A549 (cell line): ENCODE data around the gene SLC12A7.

ENCODE experiments used
- CBX2 ChIP-seq: fragments of 200-600 bp; sonication (generic); IDR thresholded peaks from 2 replicates; pipeline ENCODE4 v1.6.1; 2016; ENCODE audit warnings: low read depth, mild to moderate bottlenecking, borderline replicate concordance
- CEBPB ChIP-seq, 2 experiments: fragments of >200 bp in 1 of 2; sonication (Bioruptor Twin) in 1 of 2; formaldehyde crosslinking in 1 of 2; IDR thresholded peaks; 2 replicates each; pipeline ENCODE4 v1.6.1; 2012 to 2016
- EP300 ChIP-seq, 2 experiments: fragments of >200 bp; sonication (Bioruptor Twin); formaldehyde crosslinking; IDR thresholded peaks; 2 replicates in 1 of 2; 3 replicates in 1 of 2; pipeline ENCODE4 v1.6.1; 2016 to 2017
- FOSL2 ChIP-seq, 2 experiments: fragments of 450-650 bp in 1 of 2; fragments of >200 bp in 1 of 2; sonication (Bioruptor Twin) in 1 of 2; formaldehyde crosslinking; IDR thresholded peaks; 2 replicates each; pipeline versions ENCODE4 v1.5.0 to v1.6.1; 2016 to 2020; ENCODE audit warnings: mild to moderate bottlenecking in 1 of 2, moderate library complexity in 1 of 2
- JUNB ChIP-seq: fragments of >200 bp; sonication (Bioruptor Twin); formaldehyde crosslinking; IDR thresholded peaks from 2 replicates; pipeline ENCODE4 v1.6.1; 2016
- KDM5A ChIP-seq: fragments of 200-600 bp; sonication (generic); IDR thresholded peaks from 2 replicates; pipeline ENCODE4 v1.6.1; 2016; ENCODE audit warnings: antibody characterized with exemption, mild to moderate bottlenecking
- NR3C1 ChIP-seq: fragments of >200 bp; sonication (Bioruptor Twin); formaldehyde crosslinking; IDR thresholded peaks from 3 replicates; pipeline ENCODE4 v1.6.1; 2017
- POLR2A ChIP-seq: IDR thresholded peaks from 2 replicates; pipeline ENCODE4 v1.6.1; 2012; ENCODE audit warnings: mild to moderate bottlenecking, low read length
- RAD21 ChIP-seq, 2 experiments: fragments of >200 bp in 1 of 2; sonication (Bioruptor Twin) in 1 of 2; formaldehyde crosslinking in 1 of 2; IDR thresholded peaks in 1 of 2; conservative IDR thresholded peaks in 1 of 2; 2 replicates in 1 of 2; 3 replicates in 1 of 2; pipeline ENCODE4 v1.6.1; 2012 to 2018; ENCODE audit warnings: inconsistent platforms in 1 of 2
- ZC3H11A ChIP-seq: fragments of 450-650 bp; IDR thresholded peaks from 2 replicates; pipeline ENCODE4 v1.6.1; 2014; ENCODE audit warnings: antibody characterized with exemption, mild to moderate bottlenecking
- TF ChIP-seq, protein P1 (sequence below): fragments of >200 bp; sonication (Bioruptor Twin); formaldehyde crosslinking; IDR thresholded peaks from 3 replicates; pipeline ENCODE4 v1.5.1; 2016
- TF ChIP-seq, protein P2 (sequence below): fragments of 150-350 bp; IDR thresholded peaks from 2 replicates; pipeline ENCODE4 v1.6.1; 2014; ENCODE audit warnings: low read depth, mild to moderate bottlenecking, low read length
- TF ChIP-seq, protein P3 (sequence below): IDR thresholded peaks from 2 replicates; pipeline ENCODE4 v1.6.1; 2012

DNA sequence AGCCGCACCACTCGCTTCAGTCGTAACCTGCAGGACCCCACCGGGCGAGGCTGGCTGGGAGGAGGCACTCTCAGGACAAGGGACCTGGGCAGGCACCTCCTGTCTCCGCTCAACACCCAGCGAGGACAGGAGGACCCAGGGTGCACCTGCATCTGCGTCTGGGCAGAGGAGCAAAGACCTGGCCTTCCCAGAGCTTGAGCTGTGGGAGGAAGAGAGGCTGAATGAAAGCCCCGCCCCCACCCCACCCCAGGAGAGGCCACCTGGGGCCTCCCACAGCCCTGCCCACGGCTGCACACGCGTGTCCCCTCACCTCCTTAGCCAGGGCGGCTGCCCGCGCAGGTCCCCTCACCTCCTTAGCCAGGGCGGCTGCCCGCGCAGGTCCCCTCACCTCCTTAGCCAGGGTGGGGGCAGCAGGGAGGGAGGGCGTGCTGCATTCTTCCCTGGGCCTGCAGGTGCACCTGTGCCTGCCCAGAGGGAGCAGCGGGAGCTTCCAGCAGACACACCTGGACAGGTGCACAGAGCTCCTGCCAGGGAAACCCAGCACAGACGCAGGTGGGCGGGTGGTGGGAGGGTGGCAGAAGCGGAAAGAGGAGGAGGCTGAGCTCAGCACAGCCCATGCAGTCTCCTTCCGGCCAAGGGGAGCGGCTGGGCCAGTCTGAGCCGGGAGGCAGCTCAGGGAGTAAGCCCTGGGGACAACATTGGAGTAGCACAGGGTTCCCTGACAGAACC lies 18.5 kb upstream of the SLC12A7 start:
- TF ChIP-seq NR3C1 (no peak), ZC3H11A (no peak), CBX2 (no peak), RAD21 (conservative IDR thresholded peaks at IDR 0.05 in 1 of 2, IDR thresholded peaks at IDR 0.05 in 1 of 2) (no peak), JUNB (no peak), EP300 (IDR thresholded peaks at IDR 0.05) (no peak), KDM5A (no peak), POLR2A (no peak), FOSL2 (IDR thresholded peaks at IDR 0.05) (no peak), FOSL2 (CRISPR knock-in tag; IDR thresholded peaks at IDR 0.05) (no peak), CEBPB (IDR thresholded peaks at IDR 0.05) (no peak)
- TF ChIP-seq, protein P1, sequence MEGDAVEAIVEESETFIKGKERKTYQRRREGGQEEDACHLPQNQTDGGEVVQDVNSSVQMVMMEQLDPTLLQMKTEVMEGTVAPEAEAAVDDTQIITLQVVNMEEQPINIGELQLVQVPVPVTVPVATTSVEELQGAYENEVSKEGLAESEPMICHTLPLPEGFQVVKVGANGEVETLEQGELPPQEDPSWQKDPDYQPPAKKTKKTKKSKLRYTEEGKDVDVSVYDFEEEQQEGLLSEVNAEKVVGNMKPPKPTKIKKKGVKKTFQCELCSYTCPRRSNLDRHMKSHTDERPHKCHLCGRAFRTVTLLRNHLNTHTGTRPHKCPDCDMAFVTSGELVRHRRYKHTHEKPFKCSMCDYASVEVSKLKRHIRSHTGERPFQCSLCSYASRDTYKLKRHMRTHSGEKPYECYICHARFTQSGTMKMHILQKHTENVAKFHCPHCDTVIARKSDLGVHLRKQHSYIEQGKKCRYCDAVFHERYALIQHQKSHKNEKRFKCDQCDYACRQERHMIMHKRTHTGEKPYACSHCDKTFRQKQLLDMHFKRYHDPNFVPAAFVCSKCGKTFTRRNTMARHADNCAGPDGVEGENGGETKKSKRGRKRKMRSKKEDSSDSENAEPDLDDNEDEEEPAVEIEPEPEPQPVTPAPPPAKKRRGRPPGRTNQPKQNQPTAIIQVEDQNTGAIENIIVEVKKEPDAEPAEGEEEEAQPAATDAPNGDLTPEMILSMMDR, result no peak
- TF ChIP-seq, protein P2, sequence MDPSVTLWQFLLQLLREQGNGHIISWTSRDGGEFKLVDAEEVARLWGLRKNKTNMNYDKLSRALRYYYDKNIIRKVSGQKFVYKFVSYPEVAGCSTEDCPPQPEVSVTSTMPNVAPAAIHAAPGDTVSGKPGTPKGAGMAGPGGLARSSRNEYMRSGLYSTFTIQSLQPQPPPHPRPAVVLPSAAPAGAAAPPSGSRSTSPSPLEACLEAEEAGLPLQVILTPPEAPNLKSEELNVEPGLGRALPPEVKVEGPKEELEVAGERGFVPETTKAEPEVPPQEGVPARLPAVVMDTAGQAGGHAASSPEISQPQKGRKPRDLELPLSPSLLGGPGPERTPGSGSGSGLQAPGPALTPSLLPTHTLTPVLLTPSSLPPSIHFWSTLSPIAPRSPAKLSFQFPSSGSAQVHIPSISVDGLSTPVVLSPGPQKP, result no peak
- TF ChIP-seq, protein P3, sequence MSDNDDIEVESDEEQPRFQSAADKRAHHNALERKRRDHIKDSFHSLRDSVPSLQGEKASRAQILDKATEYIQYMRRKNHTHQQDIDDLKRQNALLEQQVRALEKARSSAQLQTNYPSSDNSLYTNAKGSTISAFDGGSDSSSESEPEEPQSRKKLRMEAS, result no peak
